ENCODE data around the gene PCYT1A. TPM values are rescaled to one million over a fixed set of nuclear protein-coding genes. Genes with fewer than 3 reads are reported as not detected.

PCYT1A gene
- total RNA-seq, 4 donors from 2014 or later, result 96.2 to 144 (median 110) TPM

DNA sequence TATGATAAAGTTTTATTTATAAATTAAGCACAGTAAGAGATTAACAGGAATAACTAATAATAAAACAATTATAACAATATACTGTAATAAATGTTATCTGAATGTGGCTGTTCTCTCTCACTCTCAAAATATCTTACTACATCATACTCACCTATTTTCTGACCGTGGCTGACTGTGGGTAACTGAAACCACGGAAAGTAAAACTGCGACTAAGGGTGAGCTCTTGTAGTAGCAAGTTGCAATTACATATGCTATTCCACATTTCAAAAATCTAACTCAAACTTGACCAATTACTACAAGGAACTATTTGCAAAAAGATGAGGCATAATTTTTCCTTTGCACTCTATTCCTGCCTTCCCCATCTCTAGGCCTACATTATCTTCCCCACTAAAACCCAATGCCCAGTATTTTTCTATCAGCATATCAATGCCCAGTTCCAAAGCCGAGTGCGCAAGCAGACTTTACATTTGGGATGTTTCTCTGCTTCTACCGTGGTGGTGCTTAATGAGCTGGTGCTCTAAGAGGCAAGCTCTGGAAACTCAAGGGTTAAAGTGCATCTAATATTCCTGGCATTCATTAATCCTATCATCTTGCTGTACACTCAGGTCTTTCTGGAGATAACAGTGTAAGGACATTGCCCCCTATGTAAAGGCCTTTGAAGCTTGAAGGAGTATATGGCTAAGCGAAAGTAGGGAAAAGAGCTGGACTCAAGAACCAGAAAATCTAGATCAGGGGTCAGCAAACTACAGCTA is 6.7 kb downstream of the PCYT1A start:
- TF ChIP-seq POLR2A (IDR thresholded peaks at IDR 0.05), result no peak
- TF ChIP-seq, protein P1, sequence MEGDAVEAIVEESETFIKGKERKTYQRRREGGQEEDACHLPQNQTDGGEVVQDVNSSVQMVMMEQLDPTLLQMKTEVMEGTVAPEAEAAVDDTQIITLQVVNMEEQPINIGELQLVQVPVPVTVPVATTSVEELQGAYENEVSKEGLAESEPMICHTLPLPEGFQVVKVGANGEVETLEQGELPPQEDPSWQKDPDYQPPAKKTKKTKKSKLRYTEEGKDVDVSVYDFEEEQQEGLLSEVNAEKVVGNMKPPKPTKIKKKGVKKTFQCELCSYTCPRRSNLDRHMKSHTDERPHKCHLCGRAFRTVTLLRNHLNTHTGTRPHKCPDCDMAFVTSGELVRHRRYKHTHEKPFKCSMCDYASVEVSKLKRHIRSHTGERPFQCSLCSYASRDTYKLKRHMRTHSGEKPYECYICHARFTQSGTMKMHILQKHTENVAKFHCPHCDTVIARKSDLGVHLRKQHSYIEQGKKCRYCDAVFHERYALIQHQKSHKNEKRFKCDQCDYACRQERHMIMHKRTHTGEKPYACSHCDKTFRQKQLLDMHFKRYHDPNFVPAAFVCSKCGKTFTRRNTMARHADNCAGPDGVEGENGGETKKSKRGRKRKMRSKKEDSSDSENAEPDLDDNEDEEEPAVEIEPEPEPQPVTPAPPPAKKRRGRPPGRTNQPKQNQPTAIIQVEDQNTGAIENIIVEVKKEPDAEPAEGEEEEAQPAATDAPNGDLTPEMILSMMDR (IDR thresholded peaks at IDR 0.05), result no peak
- DNase-seq (ENCODE audit: low spot score in 2 of 2), result no peak
- intact Hi-C loops (cut with DNase I; ENCODE audit: low total_unique reads), result no loop called here
- H3K4me3 ChIP-seq (ENCODE audit: low read depth, poor library complexity, severe bottlenecking), result no peak overlapping the region
- 81 to 86% methylated on average over 7 of the region's 7 CpGs for WGBS, 2 donors

DNA sequence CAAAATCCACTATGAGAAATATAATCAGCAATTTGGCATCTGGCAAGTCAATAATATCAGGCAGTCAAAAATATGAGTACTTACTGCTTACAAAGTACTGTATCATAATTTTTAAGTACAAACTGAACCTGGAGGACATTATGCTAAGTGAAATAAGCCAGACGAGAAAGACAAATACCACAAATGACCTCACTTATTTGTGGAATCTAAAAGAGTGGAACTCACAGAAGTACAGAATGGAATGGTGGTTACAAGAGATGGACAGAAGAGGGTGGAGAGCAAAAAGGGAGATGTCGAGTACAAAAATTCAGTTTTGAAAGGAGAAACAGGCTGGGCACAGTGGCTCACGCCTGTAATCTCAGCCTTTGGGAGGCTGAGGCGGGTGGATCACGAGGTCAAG is 12.4 kb downstream of the PCYT1A start:
- intact Hi-C loops (cut with DNase I; ENCODE audit: low total_unique reads), result loop anchor here (10.0 kb wide), 1 partner anchor 240 kb away; the partner anchor contains the start of gene SMCO1
- no peak for TF ChIP-seq POLR2A (IDR thresholded peaks at IDR 0.05)
- TF ChIP-seq, protein P1 (IDR thresholded peaks at IDR 0.05), result no peak
- no peak overlapping the region for H3K4me3 ChIP-seq (ENCODE audit: low read depth, poor library complexity, severe bottlenecking)
- WGBS, 2 donors, result 90 to 91% methylated on average over 5 of the region's 5 CpGs
- no peak for DNase-seq (ENCODE audit: low spot score in 2 of 2)

- no peak for TF ChIP-seq POLR2A (IDR thresholded peaks at IDR 0.05)
- TF ChIP-seq, protein P1 (IDR thresholded peaks at IDR 0.05), result no peak
- no peak for DNase-seq (ENCODE audit: low spot score in 2 of 2)
- no peak overlapping the region for H3K4me3 ChIP-seq (ENCODE audit: low read depth, poor library complexity, severe bottlenecking)
- intact Hi-C loops (cut with DNase I; ENCODE audit: low total_unique reads), result loop anchor here (10.0 kb wide), 1 partner anchor 240 kb away; the partner anchor contains the start of gene SMCO1
- 45 to 46% methylated on average over 5 of the region's 5 CpGs for WGBS, 2 donors
These were observed 12.9 kb downstream of the PCYT1A start for GRCh38 chr3:196274585-196274984.

DNA sequence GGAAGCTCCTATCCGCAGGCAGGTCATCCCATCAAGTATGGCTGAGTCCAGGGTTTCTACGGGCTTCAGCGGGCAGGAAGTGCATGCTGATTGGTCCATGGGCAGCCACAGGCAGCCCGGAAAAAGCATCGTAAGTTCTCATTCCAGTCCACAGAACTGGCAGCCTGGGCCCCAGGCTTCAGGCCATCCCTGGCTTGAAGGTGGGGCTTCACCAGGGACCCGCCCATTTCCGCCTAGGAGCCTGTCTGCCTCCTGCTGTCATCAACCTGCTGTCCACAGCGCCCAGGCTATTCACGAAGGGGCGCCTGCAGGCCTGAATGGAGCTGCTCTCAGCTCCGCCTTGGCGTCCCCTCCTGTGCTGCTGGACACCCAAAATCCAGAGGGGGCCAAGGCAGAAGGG is 13.9 kb downstream of the PCYT1A start:
- intact Hi-C loops (cut with DNase I; ENCODE audit: low total_unique reads), result loop anchor here (10.0 kb wide), 1 partner anchor 241 kb away; the partner anchor contains the start of gene SMCO1
- 93 to 98% methylated on average over 8 to 12 of the region's 12 CpGs for WGBS, 2 donors
- TF ChIP-seq POLR2A (IDR thresholded peaks at IDR 0.05), result no peak
- TF ChIP-seq, protein P1 (IDR thresholded peaks at IDR 0.05), result no peak

DNA sequence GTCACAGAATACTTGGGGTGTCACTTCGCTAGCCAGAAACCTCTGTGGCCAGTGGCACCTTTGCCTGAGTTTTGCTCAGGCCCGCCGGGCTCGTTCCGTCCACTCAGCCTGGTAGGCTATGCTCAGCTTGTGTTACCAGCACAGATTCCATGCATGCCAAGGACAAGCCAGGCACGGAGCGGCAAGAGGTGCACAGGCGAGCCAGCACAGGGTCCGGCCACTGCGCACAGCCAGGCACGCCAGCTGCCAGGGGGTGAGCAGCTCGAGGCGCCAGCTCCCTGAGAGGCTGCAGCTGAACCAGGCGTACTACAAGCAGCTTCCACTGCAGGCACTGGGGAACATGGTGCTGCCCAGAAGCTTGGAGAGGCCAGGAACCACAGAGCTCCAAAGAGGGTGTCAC is 14.7 kb downstream of the PCYT1A start:
- no peak for TF ChIP-seq POLR2A (IDR thresholded peaks at IDR 0.05)
- TF ChIP-seq, protein P1 (IDR thresholded peaks at IDR 0.05), result no peak
- intact Hi-C loops (cut with DNase I; ENCODE audit: low total_unique reads), result loop anchor here (10.0 kb wide), 1 partner anchor 242 kb away; the partner anchor contains the start of gene SMCO1
- 95 to 99% methylated on average over 12 to 14 of the region's 14 CpGs for WGBS, 2 donors
- DNase-seq (ENCODE audit: low spot score in 2 of 2), result no peak
- no peak overlapping the region for H3K4me3 ChIP-seq (ENCODE audit: low read depth, poor library complexity, severe bottlenecking)

More for the DNA sequence above, 13.9 kb downstream of the PCYT1A start:
- DNase-seq (ENCODE audit: low spot score in 2 of 2), result no peak
- no peak overlapping the region for H3K4me3 ChIP-seq (ENCODE audit: low read depth, poor library complexity, severe bottlenecking)

Data from lower leg skin (tissue), 4 donors.